Measurements from ENCODE around the gene MAGI1.

DNA sequence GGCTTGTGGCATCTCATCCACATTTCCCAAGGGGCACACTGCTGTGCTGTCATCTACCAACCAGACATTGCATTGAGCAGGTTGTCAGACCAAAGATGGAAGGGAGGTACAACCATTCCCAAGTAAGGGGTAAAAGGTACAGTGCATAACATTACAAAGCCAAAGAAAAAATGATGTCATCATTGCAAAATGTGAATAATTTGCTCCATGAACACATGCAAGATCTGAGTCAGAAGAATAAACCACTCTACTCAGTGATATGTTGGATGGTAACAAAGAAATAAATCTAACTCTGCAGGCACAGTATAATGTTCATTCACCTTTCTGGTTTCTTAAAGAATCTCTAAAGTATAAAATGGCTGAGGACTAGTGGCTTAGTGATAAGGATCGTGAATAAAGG is 202.7 kb downstream of the MAGI1 start:
- TF ChIP-seq, protein P1, sequence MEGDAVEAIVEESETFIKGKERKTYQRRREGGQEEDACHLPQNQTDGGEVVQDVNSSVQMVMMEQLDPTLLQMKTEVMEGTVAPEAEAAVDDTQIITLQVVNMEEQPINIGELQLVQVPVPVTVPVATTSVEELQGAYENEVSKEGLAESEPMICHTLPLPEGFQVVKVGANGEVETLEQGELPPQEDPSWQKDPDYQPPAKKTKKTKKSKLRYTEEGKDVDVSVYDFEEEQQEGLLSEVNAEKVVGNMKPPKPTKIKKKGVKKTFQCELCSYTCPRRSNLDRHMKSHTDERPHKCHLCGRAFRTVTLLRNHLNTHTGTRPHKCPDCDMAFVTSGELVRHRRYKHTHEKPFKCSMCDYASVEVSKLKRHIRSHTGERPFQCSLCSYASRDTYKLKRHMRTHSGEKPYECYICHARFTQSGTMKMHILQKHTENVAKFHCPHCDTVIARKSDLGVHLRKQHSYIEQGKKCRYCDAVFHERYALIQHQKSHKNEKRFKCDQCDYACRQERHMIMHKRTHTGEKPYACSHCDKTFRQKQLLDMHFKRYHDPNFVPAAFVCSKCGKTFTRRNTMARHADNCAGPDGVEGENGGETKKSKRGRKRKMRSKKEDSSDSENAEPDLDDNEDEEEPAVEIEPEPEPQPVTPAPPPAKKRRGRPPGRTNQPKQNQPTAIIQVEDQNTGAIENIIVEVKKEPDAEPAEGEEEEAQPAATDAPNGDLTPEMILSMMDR (IDR thresholded peaks at IDR 0.05) = no peak
- TF ChIP-seq POLR2A (IDR thresholded peaks at IDR 0.05) = no peak

Measured in prostate gland (tissue), 2 donors.